GM12878 (cell line): ENCODE results near the gene SV2B. TPM values are rescaled to one million over a fixed set of nuclear protein-coding genes. Genes with fewer than 3 reads are reported as not detected.

Experiments
- ATAC-seq: fragments of 200-7000 bp; cut with Tn5 transposase; 3 replicates; pipeline ENCODE4 v1.9.1; 2020; ENCODE audit warnings: mild to moderate bottlenecking, moderate library complexity
- BruUV-seq: library from RNA; stranded (reverse); fragments of 400-500 nt; replicated peaks from 2 replicates; lab custom pipeline; 2021; lab: Mats Ljungman, UMichigan
- CTCF ChIA-PET: fragments of 300-600 bp; sonication (Branson Sonifier 250); formaldehyde crosslinking; extraction: SDS; loops from one replicate; lab custom pipeline; 2021; ENCODE audit warnings: inconsistent platforms; lab: Yijun Ruan, JAX
- POLR2A ChIA-PET: fragments of 350-600 bp; formaldehyde crosslinking; extraction: SDS; loops from one replicate; lab custom pipeline; 2021; ENCODE audit warnings: inconsistent platforms; lab: Charles Lee
- RAD21 ChIA-PET: fragments of 300-600 bp; sonication (Branson Sonifier 250); formaldehyde crosslinking; loops from one replicate; lab custom pipeline; 2023; ENCODE audit warnings: antibody characterized with exemption; ENCODE audit not compliant: unreplicated experiment; lab: Charles Lee
- SMC1A ChIA-PET: fragments of 300-600 bp; sonication (Branson Sonifier 250); formaldehyde crosslinking; loops from one replicate; lab custom pipeline; 2023; ENCODE audit not compliant: unreplicated experiment, uncharacterized antibody; lab: Charles Lee
- DNase-seq: peaks from one replicate; pipeline ENCODE4 v3.0.0-alpha.2; 2011; ENCODE audit warnings: low read depth, low spot score
- FAIRE-seq: peaks from 3 replicates; lab custom pipeline; 2011; peaks lifted over from hg19 to GRCh38; lab: Jason Lieb, UNC
- H2AFZ ChIP-seq: 2 replicates; pipeline ENCODE4 v1.6.0; 2011; ENCODE audit warnings: low read depth, low read length, control low read depth; ENCODE audit not compliant: control insufficient read depth
- H3K27ac ChIP-seq: 2 replicates; pipeline ENCODE4 v1.5.1; 2011; ENCODE audit warnings: control low read depth; ENCODE audit not compliant: control insufficient read depth, insufficient read depth
- H3K27me3 ChIP-seq, 2 experiments: replicated peaks in 1 of 2; 2 replicates each; pipeline versions ENCODE4 v1.6.0 to v1.6.1; 2011; ENCODE audit warnings: low read length in 1 of 2; ENCODE audit not compliant: control insufficient read depth in 2 of 2, insufficient read depth in 2 of 2
- H3K36me3 ChIP-seq, 2 experiments: 2 replicates each; pipeline ENCODE4 v1.5.1; 2011; ENCODE audit warnings: low read length in 1 of 2; ENCODE audit not compliant: control insufficient read depth in 2 of 2, insufficient read depth in 2 of 2
- H3K4me1 ChIP-seq: 2 replicates; pipeline ENCODE4 v1.6.1; 2011; ENCODE audit warnings: mild to moderate bottlenecking, low read length, moderate library complexity, mixed read lengths; ENCODE audit not compliant: control insufficient read depth, insufficient read depth
- H3K4me2 ChIP-seq: 2 replicates; pipeline ENCODE4 v1.6.0; 2011; ENCODE audit warnings: control low read depth; ENCODE audit not compliant: control insufficient read depth, insufficient read depth
- H3K4me3 ChIP-seq: fragments of 200-600 bp; sonication (generic); 2 replicates; pipeline ENCODE4 v1.5.1; 2016
- H3K79me2 ChIP-seq: 2 replicates; pipeline ENCODE4 v1.6.0; 2011; ENCODE audit warnings: low read length; ENCODE audit not compliant: control insufficient read depth, insufficient read depth
- H3K9ac ChIP-seq: 2 replicates; pipeline ENCODE4 v1.8.0; 2011; ENCODE audit warnings: low read length, control low read depth, mixed read lengths; ENCODE audit not compliant: control insufficient read depth, insufficient read depth
- H3K9me3 ChIP-seq: replicated peaks from 3 replicates; pipeline ENCODE4 v1.5.1; 2011; ENCODE audit warnings: mild to moderate bottlenecking, low read length; ENCODE audit not compliant: control insufficient read depth, insufficient read depth
- H4K20me1 ChIP-seq: 2 replicates; pipeline ENCODE4 v1.6.0; 2011; ENCODE audit not compliant: control insufficient read depth, insufficient read depth
- BHLHE40 ChIP-seq, 2 experiments: fragments of 450-650 bp in 1 of 2; IDR thresholded peaks; 2 replicates each; pipeline ENCODE4 v1.6.1; 2011 to 2017; ENCODE audit warnings: low read depth in 2 of 2, borderline replicate concordance in 1 of 2, improper control_type of control experiment in 1 of 2, low read length in 1 of 2, mild to moderate bottlenecking in 1 of 2
- CBX5 ChIP-seq: sonication (generic); IDR thresholded peaks from 2 replicates; pipeline ENCODE4 v1.6.1; 2016; ENCODE audit warnings: low read depth, moderate library complexity, mild to moderate bottlenecking, inconsistent platforms
- CEBPB ChIP-seq, 2 experiments: fragments of 150-350 bp in 1 of 2; IDR thresholded peaks; 2 replicates each; pipeline ENCODE4 v1.6.1; 2012 to 2014; ENCODE audit warnings: low read depth in 2 of 2, low read length in 2 of 2, borderline replicate concordance in 1 of 2, inconsistent platforms in 1 of 2
- EP300 ChIP-seq, 2 experiments: fragments of 150-350 bp in 1 of 2; IDR thresholded peaks; 2 replicates each; pipeline ENCODE4 v1.6.1; 2011 to 2012; ENCODE audit warnings: low read depth in 2 of 2, low read length in 2 of 2, borderline replicate concordance in 1 of 2, improper control_type of control experiment in 1 of 2, inconsistent platforms in 1 of 2; ENCODE audit not compliant: control insufficient read depth in 1 of 2
- ESRRA ChIP-seq: IDR thresholded peaks from 2 replicates; pipeline ENCODE4 v1.6.1; 2012; ENCODE audit warnings: mild to moderate bottlenecking, low read length, improper control_type of control experiment
- EZH2 ChIP-seq: IDR thresholded peaks from 2 replicates; pipeline ENCODE4 v1.6.1; 2012; ENCODE audit warnings: low read depth, mild to moderate bottlenecking, control low read depth, inconsistent platforms, low read length, borderline replicate concordance; ENCODE audit not compliant: control insufficient read depth
- HDAC2 ChIP-seq: fragments of 200-600 bp; sonication (generic); IDR thresholded peaks from 2 replicates; pipeline ENCODE4 v1.6.1; 2017
- IKZF1 ChIP-seq: fragments of 450-650 bp; conservative IDR thresholded peaks from 2 replicates; pipeline ENCODE4 v1.6.1; 2017; ENCODE audit warnings: antibody characterized with exemption, mild to moderate bottlenecking
- PAX8 ChIP-seq: fragments of 450-650 bp; IDR thresholded peaks from 2 replicates; pipeline ENCODE4 v1.6.1; 2017; ENCODE audit warnings: mild to moderate bottlenecking, moderate library complexity
- POLR2A ChIP-seq: IDR thresholded peaks from 2 replicates; pipeline ENCODE4 v1.6.1; 2011; ENCODE audit warnings: low read depth, mild to moderate bottlenecking, low read length
- RELA ChIP-seq: fragments of 450-650 bp; IDR thresholded peaks from 2 replicates; pipeline ENCODE4 v1.8.0; 2014; ENCODE audit warnings: borderline replicate concordance; ENCODE audit not compliant: partially characterized antibody
- RFX5 ChIP-seq: IDR thresholded peaks from 2 replicates; pipeline ENCODE4 v1.6.1; 2011; ENCODE audit warnings: low read depth, low read length, improper control_type of control experiment
- SMARCA5 ChIP-seq: fragments of 450-650 bp; IDR thresholded peaks from 2 replicates; pipeline ENCODE4 v1.6.1; 2017; ENCODE audit warnings: mild to moderate bottlenecking
- STAT1 ChIP-seq: fragments of 450-650 bp; conservative IDR thresholded peaks from 2 replicates; pipeline ENCODE4 v1.6.1; 2014; ENCODE audit warnings: antibody characterized with exemption, mild to moderate bottlenecking
- WRNIP1 ChIP-seq: IDR thresholded peaks from 2 replicates; pipeline ENCODE4 v1.6.1; 2011; ENCODE audit warnings: low read depth, low read length, improper control_type of control experiment, borderline replicate concordance
- ZBTB11 ChIP-seq: fragments of 450-650 bp; formaldehyde crosslinking; IDR thresholded peaks from 2 replicates; pipeline ENCODE4 v1.5.0; 2022; ENCODE audit warnings: mild to moderate bottlenecking, missing genetic modification characterization
- WGBS: methylation state at CpG from one replicate; pipeline ENCODE4 v1.1.6; 2016; ENCODE audit warnings: low lambda C conversion rate; ENCODE audit not compliant: insufficient replicate concordance, insufficient coverage; ENCODE audit errors: missing lambda C conversion rate; 5-methylcytosine and 5-hydroxymethylcytosine counted together
- in situ Hi-C: fragments of 300-500 bp; cut with MboI; formaldehyde crosslinking; loops from 9 replicates; pipeline ENCODE4 v1.14.3; 2018; ENCODE audit warnings: mixed read lengths
- intact Hi-C: fragments of 100-400 bp; cut with micrococcal nuclease; formaldehyde crosslinking; loops from one replicate; pipeline ENCODE4 v1.14.2; 2022; ENCODE audit not compliant: unreplicated experiment
- polyA plus RNA-seq, 11 experiments: library from polyadenylated mRNA; depleted of rRNA in 4 of 11; unstranded in 6 of 11; stranded (reverse) in 5 of 11; fragments of >200 nt; fragmentation: Nextera tagmentation in 4 of 11; fragmentation: Illumina TruSeq in 1 of 11; extraction: Ambion mirVana in 4 of 11; extraction: Trizol in 1 of 11; gene quantifications; 1 replicate in 1 of 11; 2 replicates in 10 of 11; pipeline versions ENCODE4 v1.2.1 to v1.2.3, GENCODE V29; 2011 to 2016; ENCODE audit warnings: inconsistent platforms in 2 of 11, missing spikeins in 2 of 11, low read depth in 1 of 11
- total RNA-seq, 4 experiments: library from RNA; depleted of rRNA in 3 of 4; stranded (reverse); fragments of >200 nt in 3 of 4; fragmentation: Illumina TruSeq in 1 of 4; extraction: Trizol in 1 of 4; gene quantifications; 2 replicates each; pipeline versions ENCODE4 v1.2.1 to v1.2.3, GENCODE V29; 2013 to 2021

Gene SV2B
- total and polyA plus RNA-seq, 10 of the 15 experiments (the other 5 are each of a cell fraction or from before 2014, with no cell fraction given), result 0.03 to 1.7 (median 1.3) TPM

GRCh38 chr15:91142946-91143345 is 42.9 kb downstream of the SV2B start:
- RAD21 ChIA-PET, result no interaction called here
- no peak overlapping the region for H3K27ac ChIP-seq
- FAIRE-seq, result no peak
- no peak overlapping the region for H3K4me3 ChIP-seq
- H3K4me2 ChIP-seq, result no peak overlapping the region
- no peaks in the 10 kb centered on the region for H3K9me3 ChIP-seq
- no TSS peak for BruUV-seq
- TF ChIP-seq POLR2A (no peak), SMARCA5 (no peak), EZH2 (no peak), RELA (no peak), ZBTB11 (CRISPR knock-in tag) (no peak), CBX5 (no peak), PAX8 (no peak), HDAC2 (no peak), CEBPB (IDR thresholded peaks at IDR 0.05; ENCODE audit: borderline replicate concordance in 1 of 2, low read depth in 2 of 2, low read length in 2 of 2) (no peak), EP300 (IDR thresholded peaks at IDR 0.05; ENCODE audit: borderline replicate concordance in 1 of 2, control insufficient read depth in 1 of 2, low read depth in 2 of 2, low read length in 2 of 2) (no peak), RFX5 (no peak), WRNIP1 (no peak), STAT1 (no peak), ESRRA (no peak), IKZF1 (no peak), BHLHE40 (IDR thresholded peaks at IDR 0.05; ENCODE audit: borderline replicate concordance in 1 of 2, low read depth in 2 of 2, low read length in 1 of 2) (no peak)
- TF ChIP-seq, all 136 proteins: peak for 0
- WGBS, result 40% methylated on average over 7 of the region's 7 CpGs
- ChIA-PET POLR2A (no interaction called here), CTCF (interaction anchor here (0.8 kb wide), 1 partner anchor 87 kb away, joined by 3 read pairs; no protein-coding TSS in a partner anchor), SMC1A (interaction anchor here (2.1 kb wide), 1 partner anchor 87 kb away, joined by 9 read pairs; no protein-coding TSS in a partner anchor)
- ATAC-seq (no peak), DNase-seq (no peak)
- in situ Hi-C loops, result no loop called here
- Histone ChIP-seq H3K4me1 (no peaks in the 10 kb centered on the region), H4K20me1 (no peaks in the 10 kb centered on the region), H2AFZ (no peak overlapping the region), H3K27me3 (no peaks in the 10 kb centered on the region), H3K36me3 (no peaks in the 10 kb centered on the region), H3K79me2 (no peaks in the 10 kb centered on the region), H3K9ac (no peak overlapping the region)
- intact Hi-C loops, result loop anchor here (1.0 kb wide), 1 partner anchor 87 kb away; no protein-coding TSS in a partner anchor
